Tibial artery (tissue), 4 donors: ENCODE measurements around the gene C6orf62.
A peak's percentile ranks its signal among the peaks of the same experiment; 100 is the strongest.
"Not testable (repeated sequence)": the region's sequence is repeated elsewhere in the genome, so short reads cannot be mapped to it uniquely, and the experiment has no call there.

Experiments used
- DNase-seq, 2 donors: peaks; one replicate each; pipeline ENCODE4 v3.0.0-alpha.2; 2019
- H3K27ac ChIP-seq, 2 donors: fragments of 200-600 bp; sonication (generic) in 1 of 2; 1 replicate in 1 of 2; 2 replicates in 1 of 2; pipeline ENCODE4 v1.5.1; 2018 to 2019; ENCODE audit warnings: mild to moderate bottlenecking in 1 of 2
- H3K27me3 ChIP-seq, 2 donors: fragments of 200-600 bp; sonication (generic) in 1 of 2; one replicate each; pipeline versions ENCODE4 v1.5.1 to v1.6.0; 2016 to 2019
- H3K36me3 ChIP-seq, 3 donors: fragments of 200-600 bp; sonication (generic) in 2 of 3; one replicate each; pipeline ENCODE4 v1.5.1; 2016 to 2019; ENCODE audit warnings: mild to moderate bottlenecking in 2 of 3
- H3K4me1 ChIP-seq, 4 donors: fragments of 200-600 bp; sonication (generic) in 2 of 4; 1 replicate in 3 of 4; 2 replicates in 1 of 4; pipeline ENCODE4 v1.5.1; 2016 to 2019
- H3K4me3 ChIP-seq, 2 donors: fragments of 200-600 bp; sonication (generic) in 1 of 2; 1 replicate in 1 of 2; 2 replicates in 1 of 2; pipeline ENCODE4 v1.5.1; 2018 to 2019; ENCODE audit warnings: mild to moderate bottlenecking in 2 of 2
- H3K9me3 ChIP-seq, 3 donors: fragments of 200-600 bp; sonication (generic) in 1 of 3; one replicate each; pipeline ENCODE4 v1.5.1; 2016 to 2019
- CTCF ChIP-seq, 2 experiments: fragments of 200-600 bp in 1 of 2; fragments of 450-650 bp in 1 of 2; IDR thresholded peaks; one replicate each; pipeline ENCODE4 v1.5.1; 2017 to 2019; ENCODE audit warnings: antibody characterized with exemption in 2 of 2, mild to moderate bottlenecking in 1 of 2, moderate library complexity in 1 of 2
- intact Hi-C: fragments of 100-400 bp; cut with DNase I; formaldehyde crosslinking; loops from one replicate; pipeline ENCODE4 v1.15.0; 2023; ENCODE audit warnings: low total_unique reads

The C6orf62 gene

GRCh38 chr6:24738741-24739140 is 19.8 kb upstream of the C6orf62 start:
- TF ChIP-seq CTCF (IDR thresholded peaks at IDR 0.05): no peak
- Histone ChIP-seq H3K27ac (no peak overlapping the region), H3K9me3 (no peaks in the 10 kb centered on the region), H3K36me3 (no peaks in the 10 kb centered on the region), H3K4me3 (no peak overlapping the region), H3K4me1 (no peaks in the 10 kb centered on the region), H3K27me3 (no peaks in the 10 kb centered on the region)
- DNase-seq: no peak
- intact Hi-C loops: no loop called here

GRCh38 chr6:24734710-24735109 is 15.8 kb upstream of the C6orf62 start:
- H3K27me3 ChIP-seq, DNase-seq, H3K27ac ChIP-seq, intact Hi-C loops, H3K9me3 ChIP-seq, H3K4me1 ChIP-seq, H3K4me3 ChIP-seq, H3K36me3 ChIP-seq: not testable (repeated sequence)

GRCh38 chr6:24734166-24734565 is 15.2 kb upstream of the C6orf62 start:
- H3K36me3 ChIP-seq: no peaks in the 10 kb centered on the region
- no peak overlapping the region for H3K4me3 ChIP-seq
- intact Hi-C loops: no loop called here
- H3K27ac ChIP-seq: no peak overlapping the region
- peaks cover 0 to 6% (median 0%) of the 10 kb centered on the region in 3 donors for H3K9me3 ChIP-seq
- H3K4me1 ChIP-seq: no peaks in the 10 kb centered on the region
- H3K27me3 ChIP-seq: no peaks in the 10 kb centered on the region
- no peak for DNase-seq
- no peak for TF ChIP-seq CTCF (IDR thresholded peaks at IDR 0.05)

GRCh38 chr6:24731456-24732134 is 12.6 kb upstream of the C6orf62 start:
- H3K27ac ChIP-seq, DNase-seq, H3K27me3 ChIP-seq, intact Hi-C loops, H3K36me3 ChIP-seq, H3K9me3 ChIP-seq, H3K4me3 ChIP-seq, H3K4me1 ChIP-seq: not testable (repeated sequence)

- H3K27me3 ChIP-seq, H3K9me3 ChIP-seq, H3K4me1 ChIP-seq, intact Hi-C loops, DNase-seq, H3K36me3 ChIP-seq, H3K4me3 ChIP-seq, H3K27ac ChIP-seq: not testable (repeated sequence)
Observed at GRCh38 chr6:24730653-24731052, 11.7 kb upstream of the C6orf62 start.

- H3K27me3 ChIP-seq: peaks cover 0 to 7% of the 10 kb centered on the region in 2 donors
- no peaks in the 10 kb centered on the region for H3K36me3 ChIP-seq
- no peak for TF ChIP-seq CTCF (IDR thresholded peaks at IDR 0.05)
- DNase-seq: no peak
- no peaks in the 10 kb centered on the region for H3K9me3 ChIP-seq
- peaks cover 0 to 12% (median 5%) of the 10 kb centered on the region in 4 donors for H3K4me1 ChIP-seq
- H3K4me3 ChIP-seq: no peak overlapping the region
- intact Hi-C loops: loop anchor here (1.0 kb wide), 1 partner anchor 30 kb away; no protein-coding TSS in a partner anchor
- H3K27ac ChIP-seq: no peak overlapping the region
Observed at GRCh38 chr6:24723270-24723669, 4.3 kb upstream of the C6orf62 start.

GRCh38 chr6:24721461-24722215 is 2.7 kb upstream of the C6orf62 start:
- H3K27ac ChIP-seq: peak overlapping the region; percentile 98 to 99
- H3K4me1 ChIP-seq: peaks cover 0 to 23% (median 14%) of the 10 kb centered on the region in 4 donors
- intact Hi-C loops: no loop called here
- no peaks in the 10 kb centered on the region for H3K27me3 ChIP-seq
- no peaks in the 10 kb centered on the region for H3K36me3 ChIP-seq
- H3K9me3 ChIP-seq: no peaks in the 10 kb centered on the region
- TF ChIP-seq CTCF (IDR thresholded peaks at IDR 0.05): no peak
- peak overlapping the region; percentile 52 to 77 for H3K4me3 ChIP-seq
- DNase-seq: peak in 1 of 2 donors; percentile 90
